Mesenchymal stem cell (in vitro differentiated cells and primary cell): ENCODE measurements around the gene EVC.

Experiments
- DNase-seq: peaks from one replicate; pipeline ENCODE4 v3.0.0-alpha.2; 2013
- H2AFZ ChIP-seq: one replicate; pipeline ENCODE4 v1.6.1; 2013; ENCODE audit warnings: low read depth, mild to moderate bottlenecking, control low read depth, inconsistent platforms, low read length, moderate library complexity
- H2AK5ac ChIP-seq: 2 replicates; pipeline ENCODE4 v1.6.1; 2013; ENCODE audit warnings: low read length, moderate library complexity, mild to moderate bottlenecking, inconsistent platforms; ENCODE audit not compliant: severe bottlenecking
- H2BK120ac ChIP-seq: one replicate; pipeline ENCODE4 v1.6.1; 2013; ENCODE audit warnings: low read depth, mild to moderate bottlenecking, inconsistent platforms, low read length, moderate library complexity
- H2BK12ac ChIP-seq, 2 experiments: one replicate each; pipeline ENCODE4 v1.6.1; 2013; ENCODE audit warnings: inconsistent platforms in 2 of 2, low read length in 2 of 2, mild to moderate bottlenecking in 2 of 2, moderate library complexity in 2 of 2, control low read depth in 1 of 2
- H2BK15ac ChIP-seq: one replicate; pipeline ENCODE4 v1.6.1; 2013; ENCODE audit warnings: mild to moderate bottlenecking, low read depth, inconsistent platforms; ENCODE audit not compliant: poor library complexity, severe bottlenecking
- H2BK5ac ChIP-seq: 2 replicates; pipeline ENCODE4 v1.6.1; 2013; ENCODE audit warnings: low read depth, mild to moderate bottlenecking, low read length, control low read depth, inconsistent platforms; ENCODE audit not compliant: poor library complexity, severe bottlenecking
- H3K14ac ChIP-seq, 2 experiments: one replicate each; pipeline ENCODE4 v1.6.1; 2013; ENCODE audit warnings: inconsistent platforms in 2 of 2, low read length in 2 of 2, control low read depth in 1 of 2, mild to moderate bottlenecking in 1 of 2, moderate library complexity in 1 of 2
- H3K18ac ChIP-seq, 2 experiments: one replicate each; pipeline ENCODE4 v1.6.1; 2013; ENCODE audit warnings: inconsistent platforms in 2 of 2, low read length in 2 of 2, control low read depth in 1 of 2, low read depth in 1 of 2, mild to moderate bottlenecking in 1 of 2
- H3K23ac ChIP-seq, 2 experiments: one replicate each; pipeline ENCODE4 v1.6.1; 2013; ENCODE audit warnings: inconsistent platforms in 2 of 2, low read length in 2 of 2, mild to moderate bottlenecking in 2 of 2, moderate library complexity in 2 of 2, control low read depth in 1 of 2
- H3K27ac ChIP-seq: 2 replicates; pipeline ENCODE4 v1.5.1; 2013; ENCODE audit warnings: mild to moderate bottlenecking, moderate library complexity, low read length, control low read depth, inconsistent platforms; ENCODE audit not compliant: poor library complexity, severe bottlenecking
- H3K27me3 ChIP-seq, 2 experiments: 2 replicates each; pipeline versions ENCODE4 v1.6.1 to v1.7.0; 2013; ENCODE audit warnings: low read length in 2 of 2, mild to moderate bottlenecking in 2 of 2, moderate library complexity in 2 of 2, control low read depth in 1 of 2, inconsistent platforms in 1 of 2; ENCODE audit not compliant: control insufficient read depth in 1 of 2, insufficient read depth in 1 of 2
- H3K36me3 ChIP-seq, 2 experiments: 2 replicates each; pipeline versions ENCODE4 v1.6.1 to v1.7.0; 2013; ENCODE audit warnings: low read length in 2 of 2, control low read depth in 1 of 2, inconsistent platforms in 1 of 2, low read depth in 1 of 2, mild to moderate bottlenecking in 1 of 2; ENCODE audit not compliant: insufficient read depth in 2 of 2, control insufficient read depth in 1 of 2
- H3K4ac ChIP-seq, 2 experiments: one replicate each; pipeline ENCODE4 v1.6.1; 2013; ENCODE audit warnings: inconsistent platforms in 2 of 2, low read length in 2 of 2, mild to moderate bottlenecking in 2 of 2, moderate library complexity in 2 of 2, control low read depth in 1 of 2, low read depth in 1 of 2
- H3K4me1 ChIP-seq: 2 replicates; pipeline ENCODE4 v1.6.1; 2013; ENCODE audit warnings: low read depth, low read length, control low read depth; ENCODE audit not compliant: control insufficient read depth, insufficient read depth
- H3K4me2 ChIP-seq: 2 replicates; pipeline ENCODE4 v1.6.1; 2013; ENCODE audit warnings: low read length, mild to moderate bottlenecking, inconsistent platforms; ENCODE audit not compliant: poor library complexity, severe bottlenecking
- H3K4me3 ChIP-seq, 2 experiments: 2 replicates each; pipeline versions ENCODE4 v1.5.1 to v1.7.0; 2013; ENCODE audit warnings: low read length in 2 of 2, mild to moderate bottlenecking in 2 of 2, control low read depth in 1 of 2, low read depth in 1 of 2; ENCODE audit not compliant: insufficient read depth in 1 of 2
- H3K79me1 ChIP-seq: replicated peaks from 2 replicates; pipeline ENCODE4 v1.6.1; 2013; ENCODE audit warnings: mild to moderate bottlenecking, control low read depth, low read length, inconsistent platforms; ENCODE audit not compliant: poor library complexity, severe bottlenecking
- H3K9ac ChIP-seq: 2 replicates; pipeline ENCODE4 v1.7.0; 2013; ENCODE audit warnings: mild to moderate bottlenecking, low read length, moderate library complexity
- H3K9me3 ChIP-seq: 2 replicates; pipeline ENCODE4 v1.7.0; 2013; ENCODE audit warnings: mild to moderate bottlenecking, low read length; ENCODE audit not compliant: control insufficient read depth
- H4K8ac ChIP-seq: one replicate; pipeline ENCODE4 v1.6.1; 2013; ENCODE audit warnings: inconsistent platforms, mild to moderate bottlenecking, low read length, moderate library complexity
- H4K91ac ChIP-seq: one replicate; pipeline ENCODE4 v1.6.1; 2013; ENCODE audit warnings: mild to moderate bottlenecking, low read length, inconsistent platforms
- WGBS: methylation state at CpG from one replicate; pipeline ENCODE4 v1.1.7; 2013; ENCODE audit warnings: mixed read lengths; 5-methylcytosine and 5-hydroxymethylcytosine counted together

The EVC gene

GRCh38 chr4:5773271-5773555 is 62.2 kb downstream of the EVC start:
- Histone ChIP-seq H3K14ac (peak overlapping the region in 1 of 2 experiments; percentile 76), H3K23ac (no peak overlapping the region), H3K9ac (peak overlapping the region; percentile 80), H2BK12ac (peak overlapping the region in 1 of 2 experiments; percentile 34), H3K9me3 (peaks cover 24% of the 10 kb centered on the region), H3K4me1 (peaks cover 17% of the 10 kb centered on the region), H4K8ac (peak overlapping the region; percentile 47), H3K36me3 (peaks cover 34 to 84% of the 10 kb centered on the region in 2 experiments), H3K27me3 (no peaks in the 10 kb centered on the region), H3K4me3 (no peak overlapping the region), H3K18ac (peak overlapping the region; percentile 70 to 75), H3K27ac (peak overlapping the region; percentile 71), H3K4ac (peak overlapping the region; percentile 61 to 86), H2AFZ (no peak overlapping the region), H2BK5ac (peak overlapping the region; percentile 92), H2AK5ac (peak overlapping the region; percentile 93), H3K4me2 (no peak overlapping the region), H2BK120ac (no peak overlapping the region), H4K91ac (peak overlapping the region; percentile 67), H2BK15ac (no peak overlapping the region), H3K79me1 (peaks cover 12% of the 10 kb centered on the region)
- DNase-seq, result no peak
- WGBS, result 100% methylated on average over 2 of the region's 2 CpGs

- H3K14ac ChIP-seq, result no peak overlapping the region
- H4K8ac ChIP-seq, result no peak overlapping the region
- H2AK5ac ChIP-seq, result no peak overlapping the region
- H3K27me3 ChIP-seq, result no peaks in the 10 kb centered on the region
- H3K9ac ChIP-seq, result peak overlapping the region; percentile 80
- H3K18ac ChIP-seq, result no peak overlapping the region
- no peak overlapping the region for H2BK5ac ChIP-seq
- peaks cover 11% of the 10 kb centered on the region for H3K79me1 ChIP-seq
- WGBS, result 88% methylated on average over 1 of the region's 2 CpGs
- H3K4ac ChIP-seq, result no peak overlapping the region
- no peak overlapping the region for H2BK15ac ChIP-seq
- DNase-seq, result peak; percentile 16
- H3K27ac ChIP-seq, result no peak overlapping the region
- no peak overlapping the region for H4K91ac ChIP-seq
- no peak overlapping the region for H2AFZ ChIP-seq
- H3K4me3 ChIP-seq, result no peak overlapping the region
- H2BK12ac ChIP-seq, result no peak overlapping the region
- H3K36me3 ChIP-seq, result peaks cover 29 to 71% of the 10 kb centered on the region in 2 experiments
- H3K23ac ChIP-seq, result no peak overlapping the region
- H3K4me2 ChIP-seq, result no peak overlapping the region
- H3K4me1 ChIP-seq, result peaks cover 17% of the 10 kb centered on the region
- peaks cover 24% of the 10 kb centered on the region for H3K9me3 ChIP-seq
- H2BK120ac ChIP-seq, result peak overlapping the region; percentile 0
These were observed 63.5 kb downstream of the EVC start for GRCh38 chr4:5774416-5775036.

- Histone ChIP-seq H3K4me3 (no peak overlapping the region), H2BK120ac (no peak overlapping the region), H3K18ac (no peak overlapping the region), H2BK5ac (no peak overlapping the region), H4K91ac (no peak overlapping the region), H3K23ac (no peak overlapping the region), H3K27me3 (no peaks in the 10 kb centered on the region), H2AK5ac (no peak overlapping the region), H3K36me3 (peaks cover 23 to 67% of the 10 kb centered on the region in 2 experiments), H2AFZ (no peak overlapping the region), H2BK15ac (no peak overlapping the region), H3K9me3 (peaks cover 24% of the 10 kb centered on the region), H2BK12ac (no peak overlapping the region), H3K27ac (no peak overlapping the region), H3K4me1 (peaks cover 18% of the 10 kb centered on the region), H3K79me1 (peaks cover 11% of the 10 kb centered on the region), H3K4ac (no peak overlapping the region), H4K8ac (no peak overlapping the region), H3K14ac (no peak overlapping the region), H3K4me2 (no peak overlapping the region), H3K9ac (no peak overlapping the region)
- no peak for DNase-seq
- 100% methylated on average over 1 of the region's 1 CpG for WGBS
These were observed 65.5 kb downstream of the EVC start for GRCh38 chr4:5776510-5776909.

GRCh38 chr4:5780831-5781480 is 70.0 kb downstream of the EVC start:
- Histone ChIP-seq H3K36me3 (peaks cover 34 to 72% of the 10 kb centered on the region in 2 experiments), H3K4me3 (no peak overlapping the region), H3K18ac (peak overlapping the region in 1 of 2 experiments; percentile 55), H3K23ac (no peak overlapping the region), H3K27me3 (no peaks in the 10 kb centered on the region), H4K8ac (peak overlapping the region; percentile 21), H3K4me1 (peaks cover 5% of the 10 kb centered on the region), H3K4me2 (no peak overlapping the region), H2BK120ac (no peak overlapping the region), H4K91ac (no peak overlapping the region), H3K27ac (no peak overlapping the region), H3K14ac (no peak overlapping the region), H2AK5ac (no peak overlapping the region), H2AFZ (no peak overlapping the region), H2BK15ac (no peak overlapping the region), H3K9me3 (peaks cover 18% of the 10 kb centered on the region), H3K4ac (no peak overlapping the region), H2BK5ac (no peak overlapping the region), H3K9ac (no peak overlapping the region), H2BK12ac (peak overlapping the region in 1 of 2 experiments; percentile 69), H3K79me1 (peaks cover 9% of the 10 kb centered on the region)
- peak; percentile 84 for DNase-seq
- WGBS, result 77% methylated on average over 9 of the region's 9 CpGs
